Endothelial cell of umbilical vein (primary cell): Measurements from ENCODE around the gene TMEM269. TPM values are rescaled to one million over a fixed set of nuclear protein-coding genes. Genes with fewer than 3 reads are reported as not detected.

Experiments used
- BruUV-seq: library from RNA; stranded (reverse); fragments of 400-500 nt; replicated peaks from 2 replicates; lab custom pipeline; 2021; lab: Mats Ljungman, UMichigan
- CTCF ChIA-PET: fragments of 300-600, 350-600 bp; sonication (Branson Sonifier 250); formaldehyde crosslinking; loops from one replicate; lab custom pipeline; 2021; ENCODE audit warnings: antibody characterized with exemption, inconsistent platforms; lab: Charles Lee
- POLR2A ChIA-PET: fragments of 300-600, 350-600 bp; sonication (Branson Sonifier 250); formaldehyde crosslinking; loops from one replicate; lab custom pipeline; 2021; ENCODE audit warnings: antibody characterized with exemption, inconsistent platforms; lab: Charles Lee
- DNase-seq: peaks from one replicate; pipeline ENCODE4 v3.0.0-alpha.2; 2011; ENCODE audit warnings: low read depth, low spot score
- FAIRE-seq: peaks from 2 replicates; lab custom pipeline; 2011; peaks lifted over from hg19 to GRCh38; lab: Jason Lieb, UNC
- H2AFZ ChIP-seq: 2 replicates; pipeline ENCODE4 v1.6.0; 2012; ENCODE audit warnings: low read depth, low read length, control low read depth, inconsistent platforms
- H3K27ac ChIP-seq: 2 replicates; pipeline ENCODE4 v1.5.1; 2011; ENCODE audit warnings: low read depth, mild to moderate bottlenecking, control low read depth, low read length, moderate library complexity; ENCODE audit not compliant: insufficient read depth
- H3K27me3 ChIP-seq, 2 experiments: 2 replicates each; pipeline versions ENCODE4 v1.6.0 to v1.6.1; 2011; ENCODE audit warnings: low read length in 2 of 2, mixed read lengths in 1 of 2; ENCODE audit not compliant: control insufficient read depth in 2 of 2, insufficient read depth in 2 of 2
- H3K36me3 ChIP-seq, 2 experiments: 2 replicates in 1 of 2; 3 replicates in 1 of 2; pipeline ENCODE4 v1.5.1; 2011; ENCODE audit warnings: low read length in 2 of 2, mild to moderate bottlenecking in 1 of 2, moderate library complexity in 1 of 2; ENCODE audit not compliant: control insufficient read depth in 2 of 2, insufficient read depth in 2 of 2; ENCODE audit errors: extremely low read depth in 1 of 2
- H3K4me1 ChIP-seq: 3 replicates; pipeline ENCODE4 v1.5.1; 2011; ENCODE audit warnings: mild to moderate bottlenecking, low read length; ENCODE audit not compliant: control insufficient read depth, insufficient read depth; ENCODE audit errors: extremely low read depth
- H3K4me2 ChIP-seq: 2 replicates; pipeline ENCODE4 v1.6.1; 2011; ENCODE audit warnings: low read length, control low read depth, mixed read lengths; ENCODE audit not compliant: insufficient read depth
- H3K4me3 ChIP-seq, 3 experiments: fragments of 200-600 bp in 1 of 3; sonication (generic), shearing (Covaris generic) in 1 of 3; replicated peaks in 1 of 3; 2 replicates each; pipeline ENCODE4 v1.5.1; 2011 to 2016; ENCODE audit warnings: control low read depth in 3 of 3, low read length in 3 of 3, mild to moderate bottlenecking in 2 of 3, inconsistent platforms in 1 of 3, low read depth in 1 of 3, moderate library complexity in 1 of 3; ENCODE audit not compliant: insufficient read depth in 1 of 3
- H3K79me2 ChIP-seq: 2 replicates; pipeline ENCODE4 v1.6.0; 2012; ENCODE audit warnings: low read length, inconsistent platforms; ENCODE audit not compliant: control insufficient read depth, insufficient read depth
- H3K9ac ChIP-seq: replicated peaks from 2 replicates; pipeline ENCODE3; 2011; ENCODE audit warnings: low read length, control low read depth; ENCODE audit not compliant: insufficient read depth; ENCODE audit errors: extremely low read depth
- H3K9me1 ChIP-seq: replicated peaks from 3 replicates; pipeline ENCODE4 v1.6.0; 2011; ENCODE audit warnings: mild to moderate bottlenecking, low read length; ENCODE audit not compliant: control insufficient read depth, insufficient read depth; ENCODE audit errors: extremely low read depth
- H3K9me3 ChIP-seq: replicated peaks from 2 replicates; pipeline ENCODE4 v1.5.1; 2012; ENCODE audit warnings: low read length, inconsistent platforms; ENCODE audit not compliant: control insufficient read depth, insufficient read depth
- H4K20me1 ChIP-seq: replicated peaks from 2 replicates; pipeline ENCODE3; 2011; ENCODE audit warnings: mild to moderate bottlenecking, low read length; ENCODE audit not compliant: control insufficient read depth, insufficient read depth; ENCODE audit errors: extremely low read depth
- CTCF ChIP-seq, 2 donors: IDR thresholded peaks; 1 replicate in 1 of 2; 2 replicates in 1 of 2; pipeline ENCODE4 v1.5.1; 2011; ENCODE audit warnings: low read length in 2 of 2, mild to moderate bottlenecking in 2 of 2, moderate library complexity in 2 of 2, control low read depth in 1 of 2, inconsistent platforms in 1 of 2, low read depth in 1 of 2; ENCODE audit not compliant: insufficient read depth in 1 of 2; ENCODE audit errors: extremely low read depth in 1 of 2
- EZH2 ChIP-seq: IDR thresholded peaks from 2 replicates; pipeline ENCODE4 v1.6.1; 2012; ENCODE audit warnings: borderline replicate concordance, low read depth, mild to moderate bottlenecking, moderate library complexity, low read length, inconsistent platforms; ENCODE audit not compliant: severe bottlenecking
- FOS ChIP-seq: IDR thresholded peaks from 2 replicates; pipeline ENCODE4 v1.6.1; 2011; ENCODE audit warnings: mild to moderate bottlenecking, low read length, moderate library complexity, borderline replicate concordance; ENCODE audit not compliant: insufficient read depth
- GATA2 ChIP-seq: IDR thresholded peaks from 2 replicates; pipeline ENCODE4 v1.7.0; 2011; ENCODE audit warnings: low read depth, mild to moderate bottlenecking, moderate library complexity, mixed read lengths, low read length; ENCODE audit not compliant: insufficient read length, insufficient read depth
- JUN ChIP-seq: IDR thresholded peaks from 2 replicates; pipeline ENCODE4 v1.6.1; 2011; ENCODE audit warnings: borderline replicate concordance, low read depth; ENCODE audit not compliant: insufficient read length, insufficient read depth
- MAX ChIP-seq: IDR thresholded peaks from 2 replicates; pipeline ENCODE4 v1.6.1; 2011; ENCODE audit not compliant: insufficient read depth, insufficient read length
- MYC ChIP-seq: IDR thresholded peaks from one replicate; pipeline ENCODE4 v1.6.1; 2011; ENCODE audit warnings: mild to moderate bottlenecking, low read depth, low read length
- POLR2A ChIP-seq: IDR thresholded peaks from 2 replicates; pipeline ENCODE4 v1.6.1; 2012; ENCODE audit warnings: low read depth, mild to moderate bottlenecking, control low read depth, low read length
- POLR2AphosphoS5 ChIP-seq: IDR thresholded peaks from 2 replicates; pipeline ENCODE4 v1.6.1; 2012; ENCODE audit warnings: low read depth, mild to moderate bottlenecking, control low read depth, low read length, moderate library complexity; ENCODE audit not compliant: insufficient read depth
- dilution Hi-C: fragments of 300-500 bp; cut with MboI; formaldehyde crosslinking; loops from one replicate; pipeline ENCODE4 v1.15.0; 2019; ENCODE audit warnings: low sequenced_read_pairs; ENCODE audit not compliant: extremely low pct_ligation_motif_present
- intact Hi-C: fragments of 100-400 bp; cut with micrococcal nuclease; formaldehyde crosslinking; loops from one replicate; pipeline ENCODE4 v1.10.0; 2022
- polyA plus RNA-seq, 4 experiments: library from polyadenylated mRNA; depleted of rRNA in 3 of 4; stranded (reverse) in 3 of 4; unstranded in 1 of 4; fragments of >200 nt; gene quantifications; 2 replicates each; pipeline versions ENCODE4 v1.2.1 to v1.2.3, GENCODE V29; 2011 to 2012; ENCODE audit warnings: missing spikeins in 1 of 4
- total RNA-seq: library from RNA; stranded (reverse); gene quantifications from 2 replicates; pipeline ENCODE4 v1.2.3, GENCODE V29; 2021

The TMEM269 gene
- total and polyA plus RNA-seq, 2 donors (not counting 3 experiments of a cell fraction or from before 2014, with no cell fraction given): 0.03 TPM; not detected in 1

DNA sequence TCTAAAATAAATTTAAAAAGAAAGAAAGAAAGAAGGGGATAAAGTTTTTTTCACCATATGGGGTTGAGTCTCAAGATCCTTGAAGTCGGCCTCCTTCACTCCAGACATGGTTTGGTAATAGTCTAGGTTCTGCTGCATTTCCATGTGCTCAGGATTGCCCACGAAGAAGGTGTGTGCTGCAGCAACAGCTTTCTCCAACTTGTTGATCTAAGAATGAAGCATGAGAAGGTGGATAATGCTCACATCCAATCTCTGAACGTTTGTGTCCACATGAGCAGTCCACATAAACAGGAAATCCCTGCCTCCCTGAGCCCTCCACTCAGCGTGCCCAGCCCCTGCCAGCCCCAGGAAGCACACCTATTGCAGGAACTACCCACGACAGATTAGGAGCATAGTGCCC lies 22.5 kb upstream of the TMEM269 start:
- H3K9ac ChIP-seq: no peak overlapping the region

More for the DNA sequence above, 22.5 kb upstream of the TMEM269 start:
- BruUV-seq: no TSS peak
- no peak for TF ChIP-seq FOS
- TF ChIP-seq POLR2AphosphoS5: no peak
- TF ChIP-seq MYC: no peak
- TF ChIP-seq JUN: no peak
- no peak for TF ChIP-seq EZH2
- no peak for TF ChIP-seq MAX
- TF ChIP-seq POLR2A: no peak
- no peak for TF ChIP-seq GATA2
- no peak for TF ChIP-seq CTCF (IDR thresholded peaks at IDR 0.05; ENCODE audit: extremely low read depth in 1 of 2, insufficient read depth in 1 of 2, low read depth in 1 of 2, low read length in 2 of 2)
- dilution Hi-C loops (no loop called here), intact Hi-C loops (no loop called here)
- ChIA-PET POLR2A (no interaction called here), CTCF (no interaction called here)
- Histone ChIP-seq H3K27ac (no peak overlapping the region), H3K4me2 (no peak overlapping the region), H3K36me3 (peaks cover 0 to 22% of the 10 kb centered on the region in 2 experiments), H3K27me3 (no peaks in the 10 kb centered on the region), H3K4me3 (no peak overlapping the region), H2AFZ (no peak overlapping the region), H3K9me1 (no peaks in the 10 kb centered on the region), H3K79me2 (peaks cover 43% of the 10 kb centered on the region), H3K9me3 (no peaks in the 10 kb centered on the region), H3K4me1 (peaks cover 13% of the 10 kb centered on the region), H4K20me1 (no peaks in the 10 kb centered on the region)
- FAIRE-seq (no peak), DNase-seq (no peak)
